Caco-2 (cell line): ENCODE data around the gene NUP210. TPM values are rescaled to one million over a fixed set of nuclear protein-coding genes. Genes with fewer than 3 reads are reported as not detected.

Experiments
- BruUV-seq: library from RNA; stranded (reverse); fragments of 400-500 nt; replicated peaks from 2 replicates; lab custom pipeline; 2021; lab: Mats Ljungman, UMichigan
- CTCF ChIA-PET: fragments of 300-600 bp; sonication (Branson Sonifier 250); formaldehyde crosslinking; loops from one replicate; lab custom pipeline; 2022; ENCODE audit warnings: antibody characterized with exemption; lab: Charles Lee
- POLR2A ChIA-PET: fragments of 300-600 bp; sonication (Branson Sonifier 250); formaldehyde crosslinking; loops from one replicate; lab custom pipeline; 2022; ENCODE audit warnings: antibody characterized with exemption; lab: Charles Lee
- DNase-seq, 2 experiments: peaks; one replicate each; pipeline versions ENCODE4 v3.0.0 to v3.0.0-alpha.2; 2020 to 2022
- H3K27me3 ChIP-seq: replicated peaks from 2 replicates; pipeline ENCODE4 v1.6.0; 2011; ENCODE audit warnings: low read length; ENCODE audit not compliant: control insufficient read depth, insufficient read depth
- H3K36me3 ChIP-seq: 2 replicates; pipeline ENCODE4 v1.5.1; 2011; ENCODE audit warnings: low read length; ENCODE audit not compliant: control insufficient read depth, insufficient read depth
- H3K4me1 ChIP-seq: fragments of 250-450 bp; sonication (Bioruptor Pico); 2 replicates; pipeline ENCODE4 v1.5.1; 2020; ENCODE audit warnings: mild to moderate bottlenecking
- H3K4me3 ChIP-seq: 2 replicates; pipeline ENCODE4 v1.5.1; 2011; ENCODE audit warnings: low read depth, mild to moderate bottlenecking, control low read depth, low read length
- H3K9me3 ChIP-seq: fragments of 250-450 bp; sonication (Bioruptor Pico); 2 replicates; pipeline ENCODE4 v1.5.1; 2020; ENCODE audit warnings: mild to moderate bottlenecking, moderate library complexity
- H3K27ac Mint-ChIP-seq: one replicate; pipeline ENCODE4 v1.8.0; 2022; ENCODE audit warnings: mixed read lengths; ENCODE audit not compliant: unreplicated experiment
- H3K27me3 Mint-ChIP-seq: one replicate; pipeline ENCODE4 v1.8.0; 2022; ENCODE audit warnings: mixed read lengths; ENCODE audit not compliant: insufficient read depth, unreplicated experiment
- H3K36me3 Mint-ChIP-seq: one replicate; pipeline ENCODE4 v1.8.0; 2022; ENCODE audit warnings: mild to moderate bottlenecking, mixed read lengths; ENCODE audit not compliant: insufficient read depth, unreplicated experiment
- H3K4me1 Mint-ChIP-seq: one replicate; pipeline ENCODE4 v1.8.0; 2022; ENCODE audit warnings: low read depth, mixed read lengths; ENCODE audit not compliant: unreplicated experiment
- H3K4me3 Mint-ChIP-seq: one replicate; pipeline ENCODE4 v1.8.0; 2022; ENCODE audit warnings: mild to moderate bottlenecking, moderate library complexity, mixed read lengths; ENCODE audit not compliant: unreplicated experiment
- H3K9me3 Mint-ChIP-seq: one replicate; pipeline ENCODE4 v1.8.0; 2022; ENCODE audit warnings: mixed read lengths; ENCODE audit not compliant: unreplicated experiment
- intact Hi-C: fragments of 100-400 bp; cut with micrococcal nuclease; formaldehyde crosslinking; loops from one replicate; pipeline ENCODE4 v1.10.0; 2022; ENCODE audit not compliant: unreplicated experiment
- total RNA-seq: library from RNA; stranded (reverse); gene quantifications from 2 replicates; pipeline ENCODE4 v1.2.3, GENCODE V29; 2022
- TF ChIP-seq, protein P1 (sequence below), 2 experiments: fragments of 200-600 bp in 1 of 2; IDR thresholded peaks; 1 replicate in 1 of 2; 2 replicates in 1 of 2; pipeline versions ENCODE4 v1.5.1 to v1.8.0; 2011 to 2022; ENCODE audit warnings: antibody characterized with exemption in 1 of 2, control low read depth in 1 of 2, inconsistent platforms in 1 of 2, low read depth in 1 of 2, low read length in 1 of 2, mild to moderate bottlenecking in 1 of 2, moderate library complexity in 1 of 2; ENCODE audit not compliant: insufficient read depth in 1 of 2, severe bottlenecking in 1 of 2, unreplicated experiment in 1 of 2

NUP210 gene
- total RNA-seq, 1 experiment from 2014 or later, result 63.7 TPM

DNA sequence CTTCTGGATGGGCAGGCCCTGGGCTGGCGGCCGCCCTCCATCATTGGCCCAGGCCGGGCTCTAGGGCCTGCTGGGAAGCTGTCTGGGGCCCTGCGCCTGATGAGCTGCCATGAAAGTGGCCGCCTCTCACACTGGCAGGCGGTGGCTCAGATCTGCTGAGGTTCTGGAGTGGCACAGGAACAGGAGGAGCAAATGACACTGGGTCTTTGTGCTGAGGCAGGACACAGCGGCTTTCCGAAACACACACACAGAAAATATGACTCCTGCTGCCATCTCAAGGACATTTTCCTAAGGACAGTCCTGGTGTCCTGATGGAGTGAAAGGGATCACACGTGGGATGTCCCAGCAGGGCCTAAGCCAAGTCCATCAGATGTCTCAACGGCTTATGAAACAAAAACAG lies 103.5 kb downstream of the NUP210 start:
- Histone ChIP-seq H3K36me3 (peaks cover 5% of the 10 kb centered on the region), H3K4me3 (no peak overlapping the region), H3K27me3 (no peaks in the 10 kb centered on the region), H3K9me3 (no peaks in the 10 kb centered on the region), H3K4me1 (no peaks in the 10 kb centered on the region)
- TF ChIP-seq, protein P1, sequence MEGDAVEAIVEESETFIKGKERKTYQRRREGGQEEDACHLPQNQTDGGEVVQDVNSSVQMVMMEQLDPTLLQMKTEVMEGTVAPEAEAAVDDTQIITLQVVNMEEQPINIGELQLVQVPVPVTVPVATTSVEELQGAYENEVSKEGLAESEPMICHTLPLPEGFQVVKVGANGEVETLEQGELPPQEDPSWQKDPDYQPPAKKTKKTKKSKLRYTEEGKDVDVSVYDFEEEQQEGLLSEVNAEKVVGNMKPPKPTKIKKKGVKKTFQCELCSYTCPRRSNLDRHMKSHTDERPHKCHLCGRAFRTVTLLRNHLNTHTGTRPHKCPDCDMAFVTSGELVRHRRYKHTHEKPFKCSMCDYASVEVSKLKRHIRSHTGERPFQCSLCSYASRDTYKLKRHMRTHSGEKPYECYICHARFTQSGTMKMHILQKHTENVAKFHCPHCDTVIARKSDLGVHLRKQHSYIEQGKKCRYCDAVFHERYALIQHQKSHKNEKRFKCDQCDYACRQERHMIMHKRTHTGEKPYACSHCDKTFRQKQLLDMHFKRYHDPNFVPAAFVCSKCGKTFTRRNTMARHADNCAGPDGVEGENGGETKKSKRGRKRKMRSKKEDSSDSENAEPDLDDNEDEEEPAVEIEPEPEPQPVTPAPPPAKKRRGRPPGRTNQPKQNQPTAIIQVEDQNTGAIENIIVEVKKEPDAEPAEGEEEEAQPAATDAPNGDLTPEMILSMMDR (IDR thresholded peaks at IDR 0.05; ENCODE audit: insufficient read depth in 1 of 2, low read depth in 1 of 2, low read length in 1 of 2, severe bottlenecking in 1 of 2, unreplicated experiment in 1 of 2), result no peak
- BruUV-seq, result no TSS peak
- CTCF ChIA-PET, result no interaction called here
- POLR2A ChIA-PET, result no interaction called here
- Mint-ChIP-seq H3K27me3 (no peaks in the 10 kb centered on the region), H3K4me1 (no peaks in the 10 kb centered on the region), H3K4me3 (no peak overlapping the region), H3K27ac (no peak overlapping the region), H3K36me3 (peaks cover 37% of the 10 kb centered on the region), H3K9me3 (no peaks in the 10 kb centered on the region)
- DNase-seq, result no peak
- intact Hi-C loops, result no loop called here

- ChIA-PET CTCF (no interaction called here), POLR2A (no interaction called here)
- intact Hi-C loops, result no loop called here
- no peaks in the 10 kb centered on the region for H3K27me3 ChIP-seq
- peaks cover 5% of the 10 kb centered on the region for H3K36me3 ChIP-seq
- no peaks in the 10 kb centered on the region for H3K4me1 Mint-ChIP-seq
- H3K36me3 Mint-ChIP-seq, result peaks cover 24% of the 10 kb centered on the region
- no peaks in the 10 kb centered on the region for H3K4me1 ChIP-seq
- no TSS peak for BruUV-seq
- no peaks in the 10 kb centered on the region for H3K9me3 Mint-ChIP-seq
- TF ChIP-seq, protein P1 (IDR thresholded peaks at IDR 0.05; ENCODE audit: insufficient read depth in 1 of 2, low read depth in 1 of 2, low read length in 1 of 2, severe bottlenecking in 1 of 2, unreplicated experiment in 1 of 2), result no peak
- no peak overlapping the region for H3K4me3 ChIP-seq
- DNase-seq, result no peak
- H3K27ac Mint-ChIP-seq, result no peak overlapping the region
- H3K27me3 Mint-ChIP-seq, result no peaks in the 10 kb centered on the region
- H3K9me3 ChIP-seq, result no peaks in the 10 kb centered on the region
- H3K4me3 Mint-ChIP-seq, result no peak overlapping the region
These were observed 105.2 kb downstream of the NUP210 start for GRCh38 chr3:13314877-13315276.

- Mint-ChIP-seq H3K4me1 (no peaks in the 10 kb centered on the region), H3K4me3 (no peak overlapping the region), H3K27me3 (no peaks in the 10 kb centered on the region), H3K9me3 (no peaks in the 10 kb centered on the region), H3K36me3 (peaks cover 24% of the 10 kb centered on the region), H3K27ac (no peak overlapping the region)
- ChIA-PET CTCF (no interaction called here), POLR2A (no interaction called here)
- intact Hi-C loops, result no loop called here
- no TSS peak for BruUV-seq
- H3K4me1 ChIP-seq, result no peaks in the 10 kb centered on the region
- no peaks in the 10 kb centered on the region for H3K27me3 ChIP-seq
- H3K4me3 ChIP-seq, result no peak overlapping the region
- H3K36me3 ChIP-seq, result peaks cover 2% of the 10 kb centered on the region
- TF ChIP-seq, protein P1 (IDR thresholded peaks at IDR 0.05; ENCODE audit: insufficient read depth in 1 of 2, low read depth in 1 of 2, low read length in 1 of 2, severe bottlenecking in 1 of 2, unreplicated experiment in 1 of 2), result no peak
- no peaks in the 10 kb centered on the region for H3K9me3 ChIP-seq
- no peak for DNase-seq
These were observed 106.3 kb downstream of the NUP210 start for GRCh38 chr3:13313813-13314212.
